Keratinocyte (primary cell): ENCODE results near the gene NINJ1. TPM values are rescaled to one million over a fixed set of nuclear protein-coding genes. Genes with fewer than 3 reads are reported as not detected.

Source experiments
- DNase-seq: peaks from one replicate; pipeline ENCODE4 v3.0.0-alpha.2; 2011; ENCODE audit warnings: low read depth, missing footprints, low spot score
- FAIRE-seq: peaks from 2 replicates; lab custom pipeline; 2011; peaks lifted over from hg19 to GRCh38; lab: Jason Lieb, UNC
- H2AFZ ChIP-seq: 2 replicates; pipeline ENCODE4 v1.6.0; 2012; ENCODE audit warnings: low read length, control low read depth, inconsistent platforms; ENCODE audit not compliant: control insufficient read depth
- H3K27ac ChIP-seq: 2 replicates; pipeline ENCODE4 v1.5.1; 2011; ENCODE audit warnings: low read length; ENCODE audit not compliant: control insufficient read depth, insufficient read depth
- H3K27me3 ChIP-seq: 3 replicates; pipeline ENCODE4 v1.6.0; 2011; ENCODE audit warnings: low read length; ENCODE audit not compliant: control insufficient read depth, insufficient read depth; ENCODE audit errors: extremely low read depth
- H3K36me3 ChIP-seq, 2 experiments: 2 replicates in 1 of 2; 3 replicates in 1 of 2; pipeline ENCODE4 v1.5.1; 2011; ENCODE audit warnings: low read length in 2 of 2, mild to moderate bottlenecking in 1 of 2; ENCODE audit not compliant: control insufficient read depth in 2 of 2, insufficient read depth in 2 of 2; ENCODE audit errors: extremely low read depth in 1 of 2
- H3K4me1 ChIP-seq: 3 replicates; pipeline ENCODE4 v1.5.1; 2011; ENCODE audit warnings: low read length; ENCODE audit not compliant: control insufficient read depth, insufficient read depth; ENCODE audit errors: extremely low read depth
- H3K4me2 ChIP-seq: 3 replicates; pipeline ENCODE4 v1.6.0; 2011; ENCODE audit warnings: low read depth, low read length; ENCODE audit not compliant: control insufficient read depth, insufficient read depth; ENCODE audit errors: extremely low read depth
- H3K4me3 ChIP-seq, 3 experiments: fragments of 200-600 bp in 1 of 3; sonication (generic) in 1 of 3; 2 replicates in 2 of 3; 3 replicates in 1 of 3; pipeline ENCODE4 v1.5.1; 2011 to 2016; ENCODE audit warnings: low read length in 3 of 3, mild to moderate bottlenecking in 3 of 3, control low read depth in 2 of 3, inconsistent platforms in 1 of 3, low read depth in 1 of 3, mixed read lengths in 1 of 3, mixed run types in 1 of 3, moderate library complexity in 1 of 3; ENCODE audit not compliant: control insufficient read depth in 2 of 3, insufficient read depth in 2 of 3; ENCODE audit errors: extremely low read depth in 1 of 3
- H3K79me2 ChIP-seq: 2 replicates; pipeline ENCODE4 v1.6.0; 2012; ENCODE audit warnings: low read length; ENCODE audit not compliant: control insufficient read depth, insufficient read depth
- H3K9ac ChIP-seq: 3 replicates; pipeline ENCODE4 v1.6.0; 2011; ENCODE audit warnings: low read length; ENCODE audit not compliant: control insufficient read depth, insufficient read depth; ENCODE audit errors: extremely low read depth
- H3K9me1 ChIP-seq: 3 replicates; pipeline ENCODE4 v1.6.0; 2011; ENCODE audit warnings: low read length; ENCODE audit not compliant: control insufficient read depth, insufficient read depth; ENCODE audit errors: extremely low read depth
- H3K9me3 ChIP-seq: 2 replicates; pipeline ENCODE4 v1.5.1; 2012; ENCODE audit warnings: low read depth, low read length; ENCODE audit not compliant: control insufficient read depth
- H4K20me1 ChIP-seq: 3 replicates; pipeline ENCODE4 v1.6.0; 2011; ENCODE audit warnings: low read length; ENCODE audit not compliant: control insufficient read depth, insufficient read depth; ENCODE audit errors: extremely low read depth
- CTCF ChIP-seq, 3 experiments: IDR thresholded peaks in 1 of 3; conservative IDR thresholded peaks in 1 of 3; optimal IDR thresholded peaks in 1 of 3; 2 replicates in 2 of 3; 3 replicates in 1 of 3; pipeline versions ENCODE3 to v1.5.1; 2011; ENCODE audit warnings: low read length in 3 of 3, mild to moderate bottlenecking in 3 of 3, moderate library complexity in 2 of 3, control low read depth in 1 of 3, inconsistent platforms in 1 of 3; ENCODE audit not compliant: insufficient read depth in 2 of 3; ENCODE audit errors: extremely low read depth in 1 of 3
- EZH2 ChIP-seq: IDR thresholded peaks from one replicate; pipeline ENCODE4 v1.6.1; 2012; ENCODE audit warnings: inconsistent platforms, mild to moderate bottlenecking, low read length, moderate library complexity
- dilution Hi-C: fragments of 300-500 bp; cut with MboI; formaldehyde crosslinking; loops from one replicate; pipeline ENCODE4 v1.7.0; 2020; ENCODE audit warnings: low sequenced_read_pairs; ENCODE audit not compliant: extremely low pct_ligation_motif_present
- polyA plus RNA-seq, 5 experiments: library from polyadenylated mRNA; depleted of rRNA in 3 of 5; stranded (reverse) in 3 of 5; stranded (forward) in 1 of 5; unstranded in 1 of 5; fragments of >200 nt; gene quantifications; 1 replicate in 1 of 5; 2 replicates in 3 of 5; 3 replicates in 1 of 5; pipeline versions ENCODE4 v1.2.1 to v1.2.3, GENCODE V29; 2011 to 2012; ENCODE audit warnings: missing spikeins in 2 of 5, low read depth in 1 of 5, low replicate concordance in 1 of 5

The NINJ1 gene
- polyA plus RNA-seq, 1 donor (not counting 4 experiments of a cell fraction or from before 2014, with no cell fraction given): 7.4 TPM

- Histone ChIP-seq H3K4me2 (no peak overlapping the region), H3K27me3 (no peaks in the 10 kb centered on the region), H3K79me2 (no peaks in the 10 kb centered on the region), H3K9ac (no peak overlapping the region), H3K36me3 (no peaks in the 10 kb centered on the region), H3K27ac (no peak overlapping the region), H3K4me3 (no peak overlapping the region), H2AFZ (no peak overlapping the region), H3K4me1 (no peaks in the 10 kb centered on the region), H3K9me1 (no peaks in the 10 kb centered on the region), H4K20me1 (no peaks in the 10 kb centered on the region), H3K9me3 (no peaks in the 10 kb centered on the region)
- TF ChIP-seq EZH2 (no peak), CTCF (optimal IDR thresholded peaks at IDR 0.05 in 1 of 3, IDR thresholded peaks at IDR 0.05 in 1 of 3, conservative IDR thresholded peaks at IDR 0.05 in 1 of 3; ENCODE audit: extremely low read depth in 1 of 3, insufficient read depth in 2 of 3, low read length in 3 of 3) (no peak)
- dilution Hi-C loops: no loop called here
- no peak for DNase-seq
- FAIRE-seq: no peak
Observed at GRCh38 chr9:93121316-93122241, 12.5 kb downstream of the NINJ1 start.

- Histone ChIP-seq H3K4me1 (no peaks in the 10 kb centered on the region), H3K9ac (no peak overlapping the region), H3K36me3 (no peaks in the 10 kb centered on the region), H2AFZ (no peak overlapping the region), H4K20me1 (no peaks in the 10 kb centered on the region), H3K27me3 (no peaks in the 10 kb centered on the region), H3K79me2 (no peaks in the 10 kb centered on the region), H3K4me2 (no peak overlapping the region), H3K4me3 (no peak overlapping the region), H3K27ac (no peak overlapping the region), H3K9me1 (no peaks in the 10 kb centered on the region), H3K9me3 (no peaks in the 10 kb centered on the region)
- FAIRE-seq (no peak), DNase-seq (no peak)
- TF ChIP-seq CTCF (optimal IDR thresholded peaks at IDR 0.05 in 1 of 3, IDR thresholded peaks at IDR 0.05 in 1 of 3, conservative IDR thresholded peaks at IDR 0.05 in 1 of 3; ENCODE audit: extremely low read depth in 1 of 3, insufficient read depth in 2 of 3, low read length in 3 of 3): no peak
- no peak for TF ChIP-seq EZH2
- dilution Hi-C loops: no loop called here
Observed at GRCh38 chr9:93120846-93121315, 13.2 kb downstream of the NINJ1 start.
